Daoy (cell line): Measurements from ENCODE around the gene ITGA6. TPM values are rescaled to one million over a fixed set of nuclear protein-coding genes. Genes with fewer than 3 reads are reported as not detected.

Experiments
- DNase-seq: peaks from one replicate; pipeline ENCODE4 v3.0.0-alpha.2; 2015; ENCODE audit warnings: low read depth
- total RNA-seq: library from RNA; depleted of rRNA; stranded (reverse); fragments of >200 nt; shearing (Covaris generic); gene quantifications from 2 replicates; pipeline ENCODE4 v1.2.3, GENCODE V29; 2014

Gene ITGA6
- total RNA-seq, 1 experiment from 2014 or later, result 27.4 TPM

GRCh38 chr2:172416447-172417058, 10.8 kb upstream of the ITGA6 start:
- DNase-seq, result no peak

DNA sequence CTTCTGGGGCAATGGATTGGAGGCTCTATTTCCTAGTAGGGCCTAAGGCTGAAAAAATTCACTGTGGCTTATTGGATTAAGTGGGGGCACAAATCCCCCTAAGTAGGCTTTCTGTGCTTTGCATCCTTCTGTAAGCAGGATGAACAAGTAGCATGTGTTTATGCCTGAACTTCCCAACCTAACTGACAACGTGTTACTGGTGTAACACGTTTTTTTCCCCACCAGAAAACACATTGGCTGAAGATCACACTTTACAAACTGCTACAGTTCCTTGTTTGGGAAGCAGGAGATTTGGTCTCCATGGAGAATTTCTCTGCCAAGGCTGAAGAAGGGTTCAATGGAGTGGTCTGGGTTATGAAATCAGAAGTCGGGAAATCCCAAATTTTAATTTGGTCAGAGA, 7.2 kb upstream of the ITGA6 start:
- DNase-seq, result no peak

- no peak for DNase-seq
These were observed 4.2 kb upstream of the ITGA6 start for GRCh38 chr2:172423160-172423559.

DNA sequence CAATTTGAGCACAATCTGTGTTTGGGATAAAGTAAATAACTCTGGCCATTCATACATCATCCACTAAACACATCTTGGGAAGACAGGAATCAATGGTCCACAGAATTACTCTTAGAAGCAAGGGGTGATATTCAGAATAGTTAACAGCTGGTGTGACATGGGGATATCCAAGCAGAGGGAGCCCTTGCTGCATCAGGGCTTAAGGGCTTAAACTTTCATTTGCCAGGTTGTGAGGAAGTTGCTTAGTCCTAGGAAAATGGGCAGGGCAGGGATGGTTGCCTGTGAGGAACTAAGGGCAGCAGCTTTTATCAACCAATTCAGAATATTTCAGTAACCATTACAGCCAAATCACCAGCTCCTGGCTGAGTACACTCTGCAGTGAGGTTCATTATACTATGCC, 2.0 kb upstream of the ITGA6 start:
- no peak for DNase-seq

- DNase-seq, result no peak
These were observed 641 bp upstream of the ITGA6 start for GRCh38 chr2:172426635-172427255.

DNA sequence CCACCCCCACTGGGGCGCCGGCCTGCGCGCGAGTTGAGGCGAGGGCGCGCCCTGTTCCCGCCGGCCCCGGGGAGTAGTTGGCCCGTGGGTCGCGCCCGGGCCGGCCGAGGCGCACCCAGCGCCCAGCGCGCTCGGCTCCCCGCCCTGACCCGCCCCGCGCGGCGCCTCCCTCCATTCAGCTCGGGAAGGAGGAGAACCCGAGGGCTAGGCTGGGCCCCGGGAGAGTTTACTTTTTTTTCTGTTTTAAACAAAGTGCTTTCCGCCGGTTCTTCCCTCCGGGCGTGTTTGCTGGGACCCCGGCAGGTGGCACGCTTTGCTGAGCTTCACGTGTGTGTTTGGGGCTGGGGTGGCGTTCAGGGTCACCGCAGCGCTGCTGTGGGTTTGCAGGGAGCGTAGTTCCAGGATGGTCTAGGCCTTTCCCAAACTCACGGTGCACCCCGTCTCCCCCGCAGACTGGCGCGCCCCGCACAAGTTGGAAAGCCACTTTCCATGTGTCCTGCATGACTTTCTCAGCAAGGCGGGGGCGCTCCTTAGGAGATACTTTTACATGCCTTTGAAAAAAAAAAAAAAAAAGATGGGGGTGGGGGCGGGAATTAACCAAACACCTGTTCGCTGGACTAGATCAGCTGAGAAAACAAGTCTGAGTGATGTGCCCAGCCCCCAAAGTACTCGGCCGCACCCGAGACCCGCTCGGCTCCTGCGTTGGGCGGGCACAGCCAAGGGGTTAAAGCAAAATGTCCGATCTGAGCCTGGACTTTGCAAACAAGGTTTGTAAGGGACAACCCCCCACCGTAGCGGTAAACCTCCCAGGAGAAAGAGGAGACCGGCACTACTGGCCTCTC, 825 bp downstream of the ITGA6 start:
- peak; percentile 43 for DNase-seq

DNA sequence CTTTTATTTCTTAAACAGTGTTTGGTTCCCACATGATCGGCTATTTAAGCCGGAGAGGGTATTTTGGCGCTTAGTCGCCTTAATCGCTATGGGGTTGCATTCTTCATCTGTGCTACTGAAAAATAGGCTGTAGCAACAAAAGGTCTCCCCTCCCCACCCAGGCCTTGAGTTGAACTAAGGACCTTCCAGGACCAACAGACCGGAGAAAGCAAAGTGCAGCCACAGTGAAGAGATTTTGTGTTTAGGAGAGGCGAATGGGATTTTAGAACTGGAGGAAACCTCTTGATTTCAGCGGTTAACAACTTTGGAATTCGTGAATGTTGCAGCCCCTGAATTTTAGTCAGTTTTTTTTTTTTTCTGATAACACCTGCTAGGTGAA, 1.4 kb downstream of the ITGA6 start:
- DNase-seq, result no peak

- DNase-seq, result no peak
These were observed 2.0 kb downstream of the ITGA6 start for GRCh38 chr2:172429301-172429968.

DNA sequence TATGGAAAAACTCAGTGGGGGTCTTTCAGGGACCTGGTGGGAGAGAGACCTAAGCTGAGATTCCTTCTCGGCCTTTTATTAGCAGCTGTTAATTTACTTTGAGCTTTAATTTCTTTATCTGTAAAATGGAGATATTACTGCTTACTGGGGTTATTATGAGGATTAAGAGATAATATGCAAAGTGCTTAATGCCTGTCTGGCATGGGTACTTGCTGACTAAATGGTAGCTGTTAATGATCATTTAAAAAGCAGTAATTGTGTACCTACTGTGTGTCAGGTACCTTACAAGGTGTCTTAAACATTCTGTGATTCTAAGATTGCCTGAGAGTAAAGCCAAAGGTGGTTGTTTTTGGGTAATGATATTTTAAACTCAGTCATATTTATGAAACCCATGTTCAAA, 2.6 kb downstream of the ITGA6 start:
- DNase-seq, result no peak

GRCh38 chr2:172430678-172431077, 3.3 kb downstream of the ITGA6 start:
- DNase-seq, result no peak

GRCh38 chr2:172431463-172431862, 4.1 kb downstream of the ITGA6 start:
- no peak for DNase-seq

DNA sequence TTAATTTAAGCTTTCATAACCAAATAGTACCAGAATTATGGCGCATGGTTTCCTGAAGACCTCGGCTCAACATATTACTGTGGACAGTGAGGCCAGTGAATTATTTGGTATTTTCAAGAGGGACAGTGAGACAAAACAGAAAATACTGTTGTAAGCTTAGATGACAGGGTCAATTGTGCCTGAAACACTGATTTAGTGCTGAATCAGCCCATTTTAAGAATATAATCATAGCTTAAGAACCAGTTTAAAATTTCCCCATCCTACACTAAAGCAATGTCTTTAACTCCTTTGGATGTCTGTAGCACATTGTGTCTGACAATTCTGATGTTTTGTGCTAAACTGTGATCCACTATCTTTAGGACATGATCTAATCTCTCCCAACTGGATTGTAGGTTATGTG, 4.6 kb downstream of the ITGA6 start:
- no peak for DNase-seq

GRCh38 chr2:172433144-172433543, 5.8 kb downstream of the ITGA6 start:
- no peak for DNase-seq

DNA sequence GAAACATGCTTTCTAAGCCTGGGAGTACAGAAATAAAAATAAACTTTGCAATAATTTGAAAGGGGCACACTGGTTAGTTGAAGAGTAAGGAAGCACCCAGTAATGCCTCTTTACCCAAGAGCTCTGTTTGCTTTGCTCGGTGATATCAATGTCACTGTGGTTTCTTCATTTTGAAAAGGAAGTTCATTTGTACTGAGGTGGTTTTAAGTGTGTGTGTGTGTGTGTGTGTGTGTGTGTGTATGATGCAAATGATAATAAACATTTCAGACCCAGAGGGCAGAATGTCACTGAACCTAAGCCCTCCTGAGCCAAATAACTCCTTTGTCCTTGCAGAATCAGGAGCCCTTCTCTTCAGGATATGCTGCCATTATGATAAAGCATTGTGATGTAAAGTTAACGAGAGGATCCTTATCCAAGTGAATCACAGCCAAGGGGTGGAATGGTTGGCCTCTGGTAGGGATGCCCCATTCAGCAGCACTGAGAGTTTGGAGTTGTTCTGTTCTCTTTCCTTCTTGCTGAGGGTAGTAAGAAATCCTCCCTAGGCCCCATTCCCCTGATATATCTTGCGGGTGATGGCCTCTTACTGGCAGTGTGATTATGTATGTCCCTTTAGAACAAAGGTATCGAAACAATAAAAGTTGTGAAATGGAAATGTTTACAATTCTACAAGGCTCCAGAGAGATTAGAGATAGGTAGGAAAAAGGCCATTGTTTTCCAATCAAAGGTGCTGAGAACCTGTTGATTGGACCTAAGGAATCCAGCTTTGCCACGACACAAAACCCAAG, 7.6 kb downstream of the ITGA6 start:
- peak; percentile 25 for DNase-seq

GRCh38 chr2:172435606-172435911, 8.2 kb downstream of the ITGA6 start:
- DNase-seq, result no peak

DNA sequence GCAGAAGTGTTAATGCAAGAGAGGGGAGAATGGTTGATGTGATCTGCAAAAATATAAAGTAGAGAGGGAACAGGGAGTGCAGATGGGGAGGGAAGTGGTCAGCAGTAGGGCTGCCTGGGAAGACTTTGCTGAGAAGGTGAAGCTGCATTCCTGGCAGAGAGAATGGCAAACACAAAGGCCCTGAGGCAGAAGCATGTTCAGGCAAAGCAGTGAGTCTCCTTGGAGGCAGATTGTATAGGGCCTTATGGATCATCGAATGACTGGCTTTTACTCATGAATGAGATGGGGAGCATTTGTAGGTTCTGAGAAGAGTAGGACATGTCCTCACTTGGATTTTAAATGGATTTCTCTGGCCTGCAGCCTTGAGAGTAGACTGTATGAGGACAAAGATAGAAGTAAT, 9.5 kb downstream of the ITGA6 start:
- DNase-seq, result no peak

GRCh38 chr2:172437419-172438341, 10.3 kb downstream of the ITGA6 start:
- peak; percentile 55 for DNase-seq

DNA sequence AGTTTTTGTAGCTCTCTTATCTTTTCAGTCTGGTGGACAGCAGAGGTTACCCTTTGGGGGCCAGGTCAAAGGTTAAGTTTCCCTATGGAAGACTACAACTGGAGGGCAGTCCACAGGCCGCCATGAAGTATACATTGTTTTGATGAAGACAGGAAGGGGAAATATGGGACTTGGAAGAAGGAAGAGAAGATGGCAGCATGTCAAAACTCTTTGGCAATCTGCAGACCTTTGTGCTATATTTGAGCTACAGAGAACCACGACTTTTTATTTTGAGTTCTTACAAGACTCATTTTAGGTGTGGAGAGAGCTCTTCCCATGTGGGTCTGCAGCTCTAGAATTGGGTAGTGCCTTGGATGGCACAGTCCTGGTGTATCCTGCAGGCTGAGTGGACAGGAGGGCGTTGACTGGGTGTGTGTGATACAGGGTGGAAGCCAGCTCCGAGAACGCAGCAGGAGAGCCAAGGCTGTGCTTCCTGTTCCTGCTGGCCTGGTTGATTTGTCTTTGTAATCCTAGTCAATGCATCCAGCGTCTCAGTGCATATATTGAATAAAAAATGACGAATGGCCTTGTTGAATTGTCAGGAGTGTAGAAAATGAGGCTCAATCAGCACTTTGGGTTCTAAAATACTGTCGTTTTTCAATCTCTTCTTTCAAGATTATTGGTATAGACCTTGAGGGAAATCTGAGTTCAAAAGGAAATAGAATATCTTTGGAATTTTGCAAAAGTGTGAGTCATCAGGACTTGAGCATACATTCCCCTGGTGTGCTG, 11.5 kb downstream of the ITGA6 start:
- DNase-seq, result peak; percentile 81

GRCh38 chr2:172439509-172439860, 12.1 kb downstream of the ITGA6 start:
- DNase-seq, result no peak

DNA sequence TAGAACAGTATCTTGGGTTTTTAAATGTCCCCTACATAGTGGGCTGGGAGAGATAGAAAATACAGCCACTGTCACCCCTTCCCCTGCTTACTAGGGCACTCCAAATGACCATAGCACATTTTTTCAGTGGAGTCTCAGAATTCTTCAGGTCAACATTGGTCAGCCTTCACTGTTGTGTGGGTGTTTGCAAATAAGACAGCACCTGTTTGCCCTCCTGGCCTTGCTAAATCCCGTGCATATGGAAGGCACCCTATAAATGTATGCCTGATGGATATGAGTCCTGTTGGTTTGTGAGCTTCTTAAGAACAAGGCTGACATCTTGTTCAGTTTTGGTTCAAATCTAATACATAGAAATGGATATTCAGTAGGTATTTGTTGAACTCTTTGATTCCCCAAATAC, 12.5 kb downstream of the ITGA6 start:
- DNase-seq, result no peak
